IPS DF 6.9 (cell line): ENCODE data around the gene IER5L.
A peak's percentile ranks its signal among the peaks of the same experiment; 100 is the strongest.

Source experiments
- DNase-seq: peaks from one replicate; pipeline ENCODE4 v3.0.0-alpha.2; 2013; ENCODE audit warnings: low read depth, low spot score
- H3K27ac ChIP-seq: one replicate; pipeline ENCODE4 v1.5.1; 2013; ENCODE audit warnings: low read length, control low read depth
- H3K27me3 ChIP-seq: 2 replicates; pipeline ENCODE4 v1.6.1; 2013; ENCODE audit warnings: mild to moderate bottlenecking, low read length; ENCODE audit not compliant: control insufficient read depth, insufficient read depth
- H3K36me3 ChIP-seq: 2 replicates; pipeline ENCODE4 v1.6.1; 2013; ENCODE audit warnings: low read length; ENCODE audit not compliant: control insufficient read depth, insufficient read depth
- H3K4me1 ChIP-seq: 2 replicates; pipeline ENCODE4 v1.6.1; 2013; ENCODE audit warnings: low read length; ENCODE audit not compliant: control insufficient read depth, insufficient read depth
- H3K4me3 ChIP-seq: 2 replicates; pipeline ENCODE4 v1.5.1; 2013; ENCODE audit warnings: mild to moderate bottlenecking, low read length
- H3K9me3 ChIP-seq: 2 replicates; pipeline ENCODE4 v1.6.1; 2013; ENCODE audit warnings: low read length, inconsistent platforms; ENCODE audit not compliant: control insufficient read depth, insufficient read depth
- WGBS: extraction: QIAGEN DNeasy Blood & Tissue Kit; methylation state at CpG from one replicate; pipeline ENCODE4 v1.1.7; 2013; ENCODE audit warnings: mixed read lengths, missing lambda C conversion rate; ENCODE audit not compliant: insufficient read length, insufficient coverage; 5-methylcytosine and 5-hydroxymethylcytosine counted together

The IER5L gene

DNA sequence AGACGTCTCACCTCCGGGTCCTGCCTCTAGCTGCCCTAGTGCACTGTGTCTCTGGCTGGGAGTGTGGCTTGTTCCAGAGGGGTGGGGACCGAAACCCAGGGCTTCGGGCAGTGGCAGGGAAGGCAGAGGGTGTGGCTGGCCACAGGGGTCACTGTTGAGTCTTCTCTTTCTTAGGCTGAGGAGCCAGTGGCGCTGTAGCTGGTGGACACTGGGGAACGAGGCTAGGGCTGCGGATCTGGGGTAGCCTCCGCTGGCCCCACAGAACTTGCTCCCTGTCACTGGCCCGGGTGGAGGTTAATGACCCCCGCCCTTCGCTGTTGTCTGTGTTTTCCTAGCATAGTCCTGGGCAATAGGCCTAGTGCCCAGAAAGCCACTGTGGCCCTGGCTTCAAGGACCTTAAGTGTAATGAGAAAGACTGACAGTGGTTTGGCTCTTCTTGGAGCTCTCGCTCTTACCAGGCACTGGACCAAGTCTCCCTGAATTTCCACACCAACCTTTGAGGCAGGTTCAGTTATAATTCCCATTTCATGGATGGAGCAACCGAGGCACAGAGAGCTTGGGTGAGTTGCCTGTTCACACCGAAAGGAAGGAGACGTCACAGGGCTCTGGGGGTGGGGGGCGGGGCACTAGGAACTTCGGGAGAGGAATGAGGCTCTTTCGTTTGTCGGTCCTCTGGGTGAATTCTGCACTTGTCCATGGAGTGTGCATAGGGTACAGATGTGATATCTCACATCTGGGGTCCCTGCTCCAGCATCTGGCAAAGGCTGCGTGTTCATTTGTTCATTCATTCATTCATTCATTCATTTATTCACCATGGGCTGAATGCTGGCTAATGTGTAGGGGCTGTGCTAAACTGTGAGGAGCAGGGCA is 4.8 kb upstream of the IER5L start:
- no peaks in the 10 kb centered on the region for H3K36me3 ChIP-seq
- peaks cover 34% of the 10 kb centered on the region for H3K27me3 ChIP-seq
- DNase-seq: no peak
- WGBS: no CpG with 5 or more reads among the region's 20 CpGs
- no peaks in the 10 kb centered on the region for H3K9me3 ChIP-seq
- no peaks in the 10 kb centered on the region for H3K4me1 ChIP-seq
- H3K27ac ChIP-seq: no peak overlapping the region
- no peak overlapping the region for H3K4me3 ChIP-seq

DNA sequence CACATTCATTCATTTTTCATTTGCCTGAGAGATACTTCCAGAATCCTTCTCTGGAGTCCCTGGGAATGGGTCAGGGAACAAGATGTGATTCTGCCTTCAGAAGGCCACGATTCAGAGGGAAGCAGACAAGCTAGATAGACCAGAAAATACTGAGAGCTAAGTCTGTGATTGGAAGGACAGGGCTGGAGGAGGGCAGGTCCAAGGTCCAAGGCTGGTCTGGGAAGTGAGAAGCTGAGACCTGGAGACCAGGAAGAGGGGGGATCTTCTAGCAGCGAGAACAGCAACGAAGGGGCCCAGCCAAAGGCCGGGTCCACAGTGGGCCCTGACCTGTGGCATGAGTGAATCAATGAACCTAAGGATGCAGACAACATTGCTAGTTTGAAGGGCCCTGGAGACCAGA is 4.1 kb upstream of the IER5L start:
- Histone ChIP-seq H3K9me3 (no peaks in the 10 kb centered on the region), H3K36me3 (no peaks in the 10 kb centered on the region), H3K4me1 (peaks cover under 1% of the 10 kb centered on the region; the same call in 1 of the 2 replicates), H3K27ac (no peak overlapping the region), H3K4me3 (no peak overlapping the region), H3K27me3 (peaks cover 36% of the 10 kb centered on the region)
- no CpG with 5 or more reads among the region's 4 CpGs for WGBS
- DNase-seq: no peak

DNA sequence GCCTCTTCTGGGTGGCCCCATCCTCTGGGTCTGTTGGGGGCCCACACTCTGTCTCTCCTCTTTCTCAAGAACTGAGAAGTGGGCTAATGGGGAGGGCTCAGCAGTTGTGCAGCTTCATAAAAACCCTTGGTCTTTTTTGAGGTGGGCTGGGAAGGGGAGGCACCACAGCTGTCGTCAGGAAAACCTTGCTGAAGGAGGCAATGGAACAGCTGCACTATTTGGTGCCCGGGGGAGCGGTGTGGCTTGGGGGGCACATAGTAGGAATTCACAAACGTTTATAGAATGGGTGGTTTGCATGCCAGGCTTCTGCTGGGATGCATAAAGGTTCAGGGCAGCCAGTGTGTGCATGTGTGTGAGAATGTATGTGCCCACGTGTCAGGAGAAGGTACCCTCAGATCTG is 3.2 kb upstream of the IER5L start:
- no peak for DNase-seq
- H3K36me3 ChIP-seq: no peaks in the 10 kb centered on the region
- H3K4me3 ChIP-seq: no peak overlapping the region
- no CpG with 5 or more reads among the region's 5 CpGs for WGBS
- H3K27ac ChIP-seq: no peak overlapping the region
- H3K27me3 ChIP-seq: peaks cover 44% of the 10 kb centered on the region
- H3K4me1 ChIP-seq: peaks cover 1% of the 10 kb centered on the region; the same call in 1 of the 2 replicates
- H3K9me3 ChIP-seq: no peaks in the 10 kb centered on the region

DNA sequence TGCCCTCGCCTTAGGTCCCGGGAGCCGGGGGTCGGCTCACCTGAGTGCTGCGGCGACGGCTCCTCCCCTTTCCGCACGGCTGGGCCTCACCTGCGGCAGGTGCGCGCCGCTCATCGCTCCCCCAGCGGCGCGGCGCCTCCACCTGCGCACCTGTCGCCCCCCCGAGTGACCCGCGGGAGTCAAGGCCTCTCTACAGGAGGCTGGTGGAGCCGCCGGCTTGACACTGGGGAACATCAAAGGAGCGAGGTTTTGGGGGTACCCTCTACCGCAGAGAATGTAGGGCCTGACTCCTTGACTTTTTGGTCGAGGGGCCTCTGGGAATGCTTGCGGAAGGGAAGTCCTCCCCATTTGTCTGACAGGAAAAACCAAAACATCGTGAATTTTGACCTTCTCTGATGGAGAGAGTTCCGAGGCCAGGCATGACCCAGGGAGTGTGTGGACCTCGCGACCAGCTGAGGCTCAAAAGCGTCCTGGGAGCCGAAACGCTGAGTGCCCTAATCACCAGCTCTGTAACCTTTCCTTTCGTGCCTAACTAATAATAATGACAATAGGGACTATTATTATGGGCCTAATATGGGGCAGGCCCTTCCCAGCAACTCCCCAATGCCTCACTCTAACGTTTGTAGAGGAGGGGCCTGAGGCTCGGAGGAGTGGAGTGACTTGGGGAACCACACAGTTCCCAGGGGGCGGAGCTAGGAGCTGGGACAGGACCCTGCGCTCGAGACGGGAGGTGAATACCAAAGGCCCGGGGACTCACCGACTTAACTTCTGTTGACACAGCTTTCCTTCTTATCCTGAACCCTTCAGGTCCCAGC is 714 bp upstream of the IER5L start:
- peak overlapping the region; percentile 40; the same call in 1 of the 2 replicates for H3K4me3 ChIP-seq
- no CpG with 5 or more reads among the region's 45 CpGs for WGBS
- H3K4me1 ChIP-seq: peaks cover 1% of the 10 kb centered on the region; the same call in 1 of the 2 replicates
- no peaks in the 10 kb centered on the region for H3K9me3 ChIP-seq
- no peaks in the 10 kb centered on the region for H3K36me3 ChIP-seq
- peaks cover 46% of the 10 kb centered on the region for H3K27me3 ChIP-seq
- DNase-seq: peak; percentile 95
- H3K27ac ChIP-seq: no peak overlapping the region

DNA sequence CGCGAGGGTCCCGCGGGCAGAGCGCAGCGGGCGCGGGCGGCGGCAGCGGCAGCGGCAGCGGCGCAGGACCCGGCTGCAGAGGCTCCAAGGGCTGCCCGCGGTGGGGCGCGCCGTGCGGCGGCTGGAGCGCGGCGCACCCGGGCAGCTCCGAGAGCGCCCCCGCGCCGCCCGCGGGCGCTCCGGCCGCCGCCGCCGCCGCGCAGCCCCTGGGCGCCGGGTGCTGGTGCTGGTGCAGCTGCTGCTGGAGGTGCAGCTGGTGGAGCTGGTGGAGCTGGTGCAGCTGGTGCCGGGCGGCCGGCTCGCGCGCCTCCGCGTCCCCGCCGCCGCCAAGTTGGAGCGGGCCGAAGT is 644 bp downstream of the IER5L start:
- Histone ChIP-seq H3K9me3 (no peaks in the 10 kb centered on the region), H3K36me3 (no peaks in the 10 kb centered on the region), H3K4me1 (peaks cover 3% of the 10 kb centered on the region; the same call in 1 of the 2 replicates), H3K27ac (no peak overlapping the region), H3K4me3 (peak overlapping the region; percentile 28; the same call in 1 of the 2 replicates), H3K27me3 (peaks cover 51% of the 10 kb centered on the region)
- no peak for DNase-seq
- no CpG with 5 or more reads among the region's 56 CpGs for WGBS

DNA sequence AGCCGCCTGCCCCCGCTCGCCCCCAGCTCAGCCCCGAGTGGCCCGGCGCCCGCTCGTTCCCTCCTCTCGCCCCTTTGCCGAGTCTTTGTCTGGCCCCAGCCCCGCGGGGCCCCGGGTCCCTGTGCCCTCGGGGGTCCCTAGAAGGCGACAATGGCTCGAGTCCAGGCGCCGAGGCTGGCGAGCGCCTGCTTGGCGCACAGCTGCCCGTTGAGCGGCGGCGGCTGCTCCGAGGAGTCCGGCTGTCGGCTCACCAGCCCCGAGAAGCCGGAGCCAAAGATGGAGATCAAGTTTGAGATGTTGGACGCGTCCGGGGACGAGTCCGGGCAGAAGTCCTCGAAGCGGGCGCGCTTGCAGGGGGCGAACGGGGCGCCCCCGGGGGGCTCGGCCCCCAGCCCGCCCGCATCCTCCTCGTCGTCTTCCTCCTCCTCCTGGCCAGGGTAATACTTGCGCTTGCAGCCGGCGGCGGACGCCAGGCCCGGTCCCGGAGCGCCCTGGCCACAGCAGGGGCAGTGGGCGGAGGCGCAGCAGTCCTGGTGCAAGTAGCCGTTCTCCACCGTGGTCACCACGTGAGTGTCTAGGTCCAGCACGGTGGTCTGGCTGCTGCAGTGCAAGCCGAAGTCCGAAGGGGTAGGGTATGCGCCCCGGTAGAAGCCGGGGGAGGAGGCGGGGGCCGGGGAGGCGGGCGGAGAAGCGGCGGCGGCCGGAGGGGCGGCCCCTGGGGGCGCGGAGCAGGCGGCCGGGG is 1.2 kb downstream of the IER5L start:
- no CpG with 5 or more reads among the region's 80 CpGs for WGBS
- H3K4me3 ChIP-seq: peak overlapping the region; percentile 30; the same call in 1 of the 2 replicates
- H3K27me3 ChIP-seq: peaks cover 45% of the 10 kb centered on the region
- no peaks in the 10 kb centered on the region for H3K9me3 ChIP-seq
- peaks cover 3% of the 10 kb centered on the region; the same call in 1 of the 2 replicates for H3K4me1 ChIP-seq
- DNase-seq: no peak
- H3K36me3 ChIP-seq: no peaks in the 10 kb centered on the region
- no peak overlapping the region for H3K27ac ChIP-seq

DNA sequence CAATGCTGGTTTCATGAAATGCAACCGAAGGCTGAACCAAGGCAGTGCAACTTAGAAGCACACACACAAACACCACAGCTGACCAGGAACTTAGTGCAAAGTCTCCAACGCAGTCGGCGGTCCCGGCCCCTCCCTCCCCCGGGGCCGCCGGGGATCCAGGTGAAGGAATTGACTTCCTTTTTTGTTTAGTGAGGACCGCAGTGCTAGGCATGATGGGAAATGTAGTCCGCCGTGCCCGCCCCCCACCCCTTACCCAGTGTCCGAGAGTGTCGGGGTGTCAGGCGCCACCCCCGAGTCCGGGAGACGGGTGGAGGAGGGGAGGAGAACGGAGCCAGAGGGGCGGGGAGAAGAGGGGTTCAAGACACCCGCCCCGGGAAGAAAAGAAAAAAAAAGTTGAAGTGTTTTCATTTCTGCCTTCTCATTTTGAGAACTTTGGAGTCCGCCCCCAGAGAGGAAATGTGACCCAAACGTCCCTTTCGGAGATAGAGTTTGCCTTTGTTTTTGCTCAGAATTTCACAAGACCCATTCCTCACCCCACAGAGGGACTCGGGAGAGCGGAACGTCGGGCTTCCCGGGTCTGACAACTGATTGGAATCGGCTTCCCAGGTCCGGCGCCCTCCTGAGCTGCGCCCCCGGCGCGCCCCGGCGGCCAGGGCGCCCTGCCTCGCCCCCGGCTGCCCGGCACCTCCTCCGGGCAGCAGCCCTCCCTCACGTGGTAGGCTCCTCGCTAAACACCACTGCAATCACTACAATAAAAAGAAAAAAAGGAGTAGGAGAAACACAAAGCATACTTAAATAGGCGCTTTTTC is 2.0 kb downstream of the IER5L start:
- H3K27me3 ChIP-seq: peaks cover 37% of the 10 kb centered on the region
- no peak overlapping the region for H3K27ac ChIP-seq
- no peaks in the 10 kb centered on the region for H3K36me3 ChIP-seq
- peak overlapping the region; percentile 35; the same call in 1 of the 2 replicates for H3K4me3 ChIP-seq
- WGBS: no CpG with 5 or more reads among the region's 47 CpGs
- no peaks in the 10 kb centered on the region for H3K9me3 ChIP-seq
- DNase-seq: no peak
- H3K4me1 ChIP-seq: peaks cover 3% of the 10 kb centered on the region; the same call in 1 of the 2 replicates

DNA sequence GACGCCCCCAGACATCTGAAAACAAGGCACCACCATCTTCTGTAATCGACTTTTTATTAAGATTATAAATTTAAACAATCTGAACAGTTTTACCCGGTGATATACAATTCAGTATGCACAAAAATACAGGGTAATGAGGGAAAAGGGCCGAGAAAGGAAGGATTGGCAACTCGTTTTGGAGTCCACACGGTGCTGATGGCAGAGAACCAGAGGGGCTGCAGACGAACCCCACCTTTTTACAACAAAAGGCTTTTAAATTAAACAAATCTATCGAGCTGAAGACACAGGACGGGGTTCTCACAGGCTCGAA is 2.6 kb downstream of the IER5L start:
- Histone ChIP-seq H3K27me3 (peaks cover 31% of the 10 kb centered on the region), H3K27ac (no peak overlapping the region), H3K9me3 (no peaks in the 10 kb centered on the region), H3K36me3 (no peaks in the 10 kb centered on the region), H3K4me3 (peak overlapping the region; percentile 11; the same call in 1 of the 2 replicates), H3K4me1 (peaks cover 3% of the 10 kb centered on the region; the same call in 1 of the 2 replicates)
- no CpG with 5 or more reads among the region's 10 CpGs for WGBS
- no peak for DNase-seq

DNA sequence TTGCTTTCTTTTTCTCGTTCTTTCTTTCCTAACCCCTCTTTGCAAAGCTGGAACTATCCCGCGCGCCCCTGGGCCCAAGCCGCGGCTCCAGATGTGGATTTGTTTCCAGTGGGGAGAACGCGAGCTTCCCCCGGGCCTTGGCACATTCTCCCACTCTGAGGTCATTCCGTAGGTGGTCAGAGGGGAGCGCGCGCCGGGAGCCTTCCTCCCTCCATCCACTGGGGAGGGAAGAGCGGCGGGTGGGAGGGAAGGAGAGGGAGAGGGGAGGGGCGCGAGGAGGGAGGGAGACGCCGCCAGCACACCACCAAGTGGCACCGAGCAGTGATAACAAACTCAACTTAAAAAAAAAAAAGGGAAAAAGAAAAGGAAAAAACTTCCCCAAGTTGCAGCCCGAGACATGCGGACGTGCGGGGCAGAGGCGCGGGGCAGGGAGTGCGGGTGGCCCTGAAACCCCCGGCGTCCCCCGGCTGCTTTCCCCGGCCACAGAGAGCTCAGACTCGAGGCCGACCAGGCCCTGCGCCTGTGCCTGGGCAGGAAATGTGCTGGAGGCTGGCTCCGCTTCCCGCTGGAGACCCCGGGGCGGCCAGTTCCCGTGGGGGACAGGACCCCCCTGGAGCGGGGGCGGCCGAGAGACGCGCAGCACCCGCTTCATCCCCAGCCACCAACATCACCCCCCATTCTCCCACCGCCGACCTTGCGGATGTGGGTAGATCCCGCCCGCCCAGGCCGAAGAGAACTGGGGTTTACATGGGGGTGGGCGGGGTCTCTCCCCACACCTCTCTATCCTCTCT is 3.1 kb downstream of the IER5L start:
- H3K4me3 ChIP-seq: peak overlapping the region; percentile 49; the same call in 1 of the 2 replicates

More for the DNA sequence above, 3.1 kb downstream of the IER5L start:
- no peak for DNase-seq
- Histone ChIP-seq H3K27ac (no peak overlapping the region), H3K4me1 (peaks cover 3% of the 10 kb centered on the region; the same call in 1 of the 2 replicates), H3K9me3 (no peaks in the 10 kb centered on the region), H3K27me3 (peaks cover 26% of the 10 kb centered on the region), H3K36me3 (no peaks in the 10 kb centered on the region)
- no CpG with 5 or more reads among the region's 53 CpGs for WGBS
